HG03575 (cell line): ENCODE results near the gene SERPIND1.
"Not testable (repeated sequence)": the region's sequence is repeated elsewhere in the genome, so short reads cannot be mapped to it uniquely, and the experiment has no call there.

ENCODE experiments used
- ATAC-seq: cut with Tn5 transposase; IDR thresholded peaks from one replicate; pipeline ENCODE4 v1.9.1; 2021; ENCODE audit not compliant: unreplicated experiment, insufficient number of reproducible peaks, low FRiP score; ENCODE audit errors: extremely low read depth

SERPIND1 gene, protein sequence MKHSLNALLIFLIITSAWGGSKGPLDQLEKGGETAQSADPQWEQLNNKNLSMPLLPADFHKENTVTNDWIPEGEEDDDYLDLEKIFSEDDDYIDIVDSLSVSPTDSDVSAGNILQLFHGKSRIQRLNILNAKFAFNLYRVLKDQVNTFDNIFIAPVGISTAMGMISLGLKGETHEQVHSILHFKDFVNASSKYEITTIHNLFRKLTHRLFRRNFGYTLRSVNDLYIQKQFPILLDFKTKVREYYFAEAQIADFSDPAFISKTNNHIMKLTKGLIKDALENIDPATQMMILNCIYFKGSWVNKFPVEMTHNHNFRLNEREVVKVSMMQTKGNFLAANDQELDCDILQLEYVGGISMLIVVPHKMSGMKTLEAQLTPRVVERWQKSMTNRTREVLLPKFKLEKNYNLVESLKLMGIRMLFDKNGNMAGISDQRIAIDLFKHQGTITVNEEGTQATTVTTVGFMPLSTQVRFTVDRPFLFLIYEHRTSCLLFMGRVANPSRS

DNA sequence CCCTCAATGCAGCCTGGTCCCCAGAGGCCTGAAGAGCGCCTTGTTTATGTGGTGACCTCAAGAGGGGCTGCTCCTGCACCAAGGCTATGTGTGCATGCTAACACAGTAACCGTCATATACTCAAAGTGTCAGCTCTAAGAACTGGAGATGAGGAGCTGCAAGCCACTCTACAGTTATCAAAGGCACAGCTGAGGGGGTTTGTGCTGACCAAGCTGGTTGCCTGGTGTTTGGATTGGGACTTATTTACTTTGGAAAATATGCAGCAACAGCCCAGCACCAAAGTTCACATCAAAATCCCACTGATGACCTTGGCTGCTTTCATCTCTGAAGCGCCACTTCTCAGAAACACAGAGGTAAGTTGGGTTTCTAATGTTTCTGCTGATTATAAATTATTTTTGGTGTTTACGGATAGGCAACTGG, at the start of gene SERPIND1:
Gene SERPIND1, plus strand, starts transcription at position 321 of the 420 bp plus-strand sequence. CDS start 5,200 bp downstream, outside the sequence.
- ATAC-seq = no peak

DNA sequence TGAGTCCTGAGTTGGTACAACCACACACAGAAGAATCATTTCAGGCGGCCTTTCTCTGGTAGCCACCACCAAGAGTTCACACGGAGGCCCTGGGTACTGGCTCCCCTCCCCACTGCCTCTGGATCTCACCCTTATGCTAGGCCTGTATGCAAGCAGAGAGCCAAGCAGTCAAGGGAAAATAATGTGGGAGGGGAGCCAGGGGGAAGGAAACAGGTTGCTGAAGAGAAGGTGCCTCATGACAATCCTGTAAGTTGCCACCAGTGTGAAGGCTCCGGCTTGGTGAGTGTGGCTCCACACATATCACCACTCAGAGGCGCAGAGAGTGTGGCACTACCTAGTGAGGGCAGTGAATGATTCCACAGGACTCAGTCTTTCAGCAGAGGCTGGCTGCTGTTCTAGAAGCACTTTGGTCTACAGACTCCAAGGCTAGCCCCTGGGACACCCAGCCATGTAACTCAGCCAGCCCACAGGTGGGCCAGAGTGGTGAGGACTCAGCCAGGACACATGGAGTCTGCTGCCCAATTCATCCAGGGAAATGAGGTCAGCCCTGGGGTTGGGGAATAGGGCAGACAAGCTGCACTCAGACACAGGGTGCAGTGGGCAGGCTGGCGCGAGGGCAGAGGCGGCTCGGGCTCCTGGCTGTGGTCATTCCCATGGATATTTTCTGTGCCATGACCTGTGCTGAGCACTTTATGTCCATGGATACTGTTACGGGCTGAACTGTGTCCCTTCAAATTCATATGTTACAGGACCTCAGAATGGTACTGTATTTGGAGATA, 49.0 kb upstream of the SERPIND1 start:
- no peak for ATAC-seq

DNA sequence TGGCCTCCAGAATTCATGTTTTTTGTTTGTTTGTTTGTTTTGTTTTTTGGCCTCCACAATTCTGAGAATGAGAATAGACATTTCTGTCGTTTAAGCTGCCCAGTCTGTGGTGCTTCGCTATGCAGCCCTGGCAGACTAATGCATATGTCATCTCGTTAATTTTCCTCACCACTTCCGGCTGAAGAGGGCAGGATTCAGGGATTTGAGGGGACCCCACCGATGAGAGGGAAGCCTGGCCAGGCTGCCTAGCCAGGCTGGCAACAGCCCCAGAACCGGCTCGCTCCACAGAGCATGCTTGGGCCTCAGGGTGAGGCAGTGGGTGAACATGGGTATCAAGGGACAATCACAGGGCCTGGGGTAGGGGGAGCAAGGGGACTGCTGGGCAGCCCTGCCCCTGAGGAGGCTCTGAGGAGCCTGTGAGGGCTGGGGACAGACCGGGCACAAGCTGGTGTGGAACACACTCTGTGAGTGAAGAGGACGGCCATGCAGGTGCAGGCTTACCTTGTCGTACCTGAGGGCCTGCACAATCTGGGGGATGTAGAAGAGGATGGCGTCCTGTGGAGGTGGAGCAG, 47.8 kb upstream of the SERPIND1 start:
- no peak for ATAC-seq

DNA sequence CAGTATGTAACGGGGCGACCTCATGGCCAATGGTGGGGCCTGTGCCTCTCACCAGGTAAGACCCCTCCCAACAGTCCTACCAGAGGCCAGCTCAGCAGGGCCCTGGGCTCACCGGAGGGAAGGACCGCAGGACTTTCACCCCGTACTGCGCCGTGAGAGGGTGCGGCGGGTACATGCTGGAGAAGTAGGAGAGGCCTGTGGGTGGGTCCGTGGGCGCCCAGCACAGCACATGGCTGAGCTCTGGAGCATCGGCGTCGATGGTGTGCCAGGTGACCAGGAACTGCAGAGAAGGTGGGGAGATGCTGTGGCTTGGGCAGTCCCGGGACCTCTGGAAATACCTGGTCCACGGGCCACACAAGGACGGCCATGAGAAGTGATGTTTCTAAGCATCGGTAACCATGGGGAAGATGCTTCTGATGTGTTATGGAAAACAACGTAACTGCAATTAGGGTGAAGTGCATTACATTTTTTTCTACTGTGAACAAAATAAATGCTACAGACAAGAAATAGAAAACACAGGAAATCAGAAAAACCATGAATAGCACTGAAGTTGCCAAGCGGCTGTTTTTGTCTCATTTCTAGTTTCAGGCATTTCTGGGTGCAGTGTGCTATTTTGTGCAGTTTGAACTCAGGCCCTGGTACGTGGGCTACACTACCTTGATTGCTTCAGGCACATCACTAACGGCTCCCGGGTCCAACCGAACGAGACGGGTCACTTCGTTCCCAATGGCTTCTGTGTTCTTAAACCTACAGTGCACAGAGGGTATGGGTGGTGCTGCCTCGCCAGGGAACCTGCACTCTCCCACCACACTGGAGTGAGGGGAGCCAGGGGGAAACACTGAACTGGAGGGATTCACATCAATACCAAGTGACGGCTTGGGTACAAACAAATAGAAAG, 46.5 kb upstream of the SERPIND1 start:
- ATAC-seq = no peak

DNA sequence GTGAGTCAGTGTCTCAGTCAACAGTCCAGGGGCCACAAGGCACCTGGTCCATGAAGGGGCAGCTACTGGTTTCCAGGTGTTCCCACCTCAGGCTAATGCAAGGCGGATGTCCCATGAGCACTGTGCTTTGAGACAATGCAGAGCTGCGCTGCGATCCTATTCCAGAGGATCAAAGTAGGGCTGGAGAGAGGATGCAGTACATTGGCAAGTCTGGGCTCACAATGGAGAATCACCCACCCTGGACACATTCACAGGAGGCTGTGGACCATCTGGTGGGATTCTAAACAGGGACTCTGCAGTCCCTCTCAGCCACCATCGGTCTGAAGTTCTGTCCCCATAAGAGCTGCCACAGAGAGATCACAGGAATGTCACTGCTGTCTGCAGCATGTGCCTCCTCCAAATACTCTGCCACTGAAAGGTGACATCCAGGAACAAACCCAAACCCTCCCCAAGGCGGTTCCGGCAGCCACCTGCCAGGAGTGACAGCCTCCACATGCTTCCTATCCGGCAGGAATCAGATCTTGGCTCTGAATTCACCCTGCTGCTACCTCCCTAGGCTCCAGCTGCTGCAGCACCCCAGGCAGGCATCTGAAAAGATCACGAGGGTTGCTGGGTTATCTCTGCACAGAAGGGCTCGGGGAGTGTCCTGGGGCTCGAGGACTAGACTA, 45.3 kb upstream of the SERPIND1 start:
- ATAC-seq = no peak

DNA sequence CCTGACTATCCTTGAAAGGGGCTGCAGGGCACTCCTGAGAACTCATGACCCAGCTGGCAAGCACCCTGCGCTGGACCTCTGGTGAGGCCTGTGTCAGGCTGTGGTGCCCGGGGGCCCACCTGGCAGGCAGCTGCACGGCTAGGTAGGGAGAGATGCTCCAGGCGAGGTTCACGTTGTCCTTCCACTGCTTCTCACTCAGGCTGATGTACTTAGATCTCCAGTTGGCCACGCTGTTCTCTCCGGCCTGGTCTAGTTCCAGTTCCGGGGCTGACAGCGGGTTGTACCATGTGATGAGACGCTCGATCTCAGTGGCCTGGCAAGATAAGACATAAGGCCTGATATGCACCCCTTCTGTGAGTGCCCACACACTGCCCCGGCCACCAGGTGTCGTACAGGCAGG, 44.7 kb upstream of the SERPIND1 start:
- ATAC-seq = no peak

DNA sequence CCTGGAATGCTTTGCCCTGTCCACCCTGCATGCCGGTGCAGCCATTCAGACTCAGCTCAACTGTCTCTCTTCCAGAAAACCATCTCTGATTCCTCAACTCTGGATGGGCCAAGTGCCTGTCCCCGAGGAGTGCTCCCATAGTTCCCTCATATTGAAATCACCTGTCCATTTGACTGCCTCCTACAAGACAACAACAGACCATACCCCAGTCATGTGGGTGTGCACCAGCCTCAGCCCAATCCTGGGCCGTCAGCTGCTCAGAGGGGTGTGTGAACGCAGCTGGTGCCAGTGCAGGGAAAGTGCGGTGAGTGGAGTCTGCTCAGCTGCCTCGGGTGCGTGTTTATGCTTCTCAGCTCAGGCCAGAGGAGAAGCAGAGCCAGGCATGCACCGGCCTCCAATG, 41.5 kb upstream of the SERPIND1 start:
- not testable (repeated sequence) for ATAC-seq

DNA sequence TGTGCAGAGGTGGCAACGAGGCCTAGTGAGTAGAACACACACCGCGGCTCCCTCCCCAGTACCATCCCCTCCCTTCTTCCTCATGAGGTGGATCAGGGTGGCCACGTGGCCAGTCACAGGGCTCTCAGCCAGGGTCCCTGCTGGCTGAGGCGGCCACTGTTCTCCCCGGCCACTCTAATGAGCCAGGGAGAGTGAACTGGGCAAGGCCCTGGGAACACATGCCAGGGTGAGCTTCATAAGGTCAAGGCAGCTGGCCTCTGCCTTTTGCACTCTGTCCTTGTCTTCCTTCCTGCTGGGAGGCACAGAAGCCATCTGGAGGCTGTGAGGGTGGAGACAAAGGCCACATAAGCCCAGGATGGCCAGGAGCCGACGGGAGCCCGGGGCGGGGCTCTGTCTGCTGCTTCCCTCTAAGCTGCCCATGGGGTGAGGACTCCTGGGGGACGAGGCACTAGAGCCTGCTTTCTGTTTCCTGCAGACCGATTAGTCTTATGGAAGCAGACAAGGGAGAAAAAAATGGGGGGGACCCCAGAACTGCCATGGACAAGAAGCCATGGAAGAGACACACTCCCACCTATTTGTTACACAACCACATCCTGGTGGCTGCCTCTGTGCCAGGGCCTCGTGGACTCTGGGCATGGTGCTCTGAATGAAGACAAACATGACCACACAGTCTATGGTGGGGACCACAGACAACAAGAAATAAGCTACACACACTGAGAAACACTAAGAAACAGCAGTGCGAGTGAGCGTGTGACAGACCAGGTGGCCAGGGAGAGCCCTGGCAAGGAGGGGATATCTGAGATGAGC, 38.4 kb upstream of the SERPIND1 start:
- ATAC-seq = not testable (repeated sequence)

DNA sequence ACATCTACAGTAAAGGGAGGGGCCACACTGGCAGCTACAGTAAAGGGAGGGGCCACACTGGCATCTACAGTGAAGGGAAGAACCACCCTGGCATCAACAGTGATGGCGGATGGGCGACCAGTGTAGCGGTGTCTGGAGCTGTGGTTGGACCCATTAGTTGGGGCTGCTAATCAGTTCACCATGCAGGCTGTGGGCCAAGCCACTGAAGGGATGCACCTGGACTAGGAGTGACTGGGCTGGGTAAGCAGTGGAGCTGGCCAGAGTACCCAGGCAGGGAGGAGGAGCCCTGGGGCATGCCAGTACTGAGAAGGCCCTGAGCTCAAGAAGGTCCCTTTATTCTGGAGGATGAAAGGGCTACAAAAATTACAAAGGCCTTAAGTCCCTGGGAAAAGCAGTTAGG, 37.0 kb upstream of the SERPIND1 start:
- not testable (repeated sequence) for ATAC-seq

DNA sequence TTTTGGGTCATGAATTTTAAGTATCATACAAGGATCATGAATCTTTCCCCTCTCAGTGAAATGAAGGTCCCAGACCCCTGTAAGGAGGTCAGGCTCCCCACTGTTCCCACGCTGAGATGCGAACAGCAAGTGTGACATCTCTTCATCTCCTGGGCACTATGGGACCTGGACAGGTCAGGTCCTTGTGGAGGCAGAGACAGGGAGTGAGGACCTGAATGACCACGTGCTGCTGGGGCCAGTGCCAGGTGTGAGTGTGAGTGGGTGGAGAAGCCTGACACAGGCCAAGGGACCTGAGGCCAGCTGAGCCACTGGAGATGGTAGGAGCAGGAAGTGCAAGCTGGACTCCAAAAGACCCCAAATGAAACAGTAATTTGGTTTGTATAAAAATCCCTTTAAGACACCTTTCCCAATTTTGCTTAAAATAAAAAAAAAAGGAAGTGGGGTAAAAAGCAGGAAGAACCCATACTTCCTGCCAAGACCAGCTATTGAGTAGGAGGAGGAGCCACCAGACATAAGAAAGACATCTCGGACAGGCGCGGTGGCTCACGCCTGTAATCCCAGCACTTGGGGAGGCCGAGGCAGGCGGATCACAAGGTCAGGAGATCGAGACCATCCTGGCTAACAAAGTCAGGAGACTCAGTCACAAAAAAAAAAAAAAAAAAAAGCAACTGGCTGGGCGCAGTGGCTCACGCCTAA, 35.4 kb upstream of the SERPIND1 start:
- ATAC-seq = no peak

DNA sequence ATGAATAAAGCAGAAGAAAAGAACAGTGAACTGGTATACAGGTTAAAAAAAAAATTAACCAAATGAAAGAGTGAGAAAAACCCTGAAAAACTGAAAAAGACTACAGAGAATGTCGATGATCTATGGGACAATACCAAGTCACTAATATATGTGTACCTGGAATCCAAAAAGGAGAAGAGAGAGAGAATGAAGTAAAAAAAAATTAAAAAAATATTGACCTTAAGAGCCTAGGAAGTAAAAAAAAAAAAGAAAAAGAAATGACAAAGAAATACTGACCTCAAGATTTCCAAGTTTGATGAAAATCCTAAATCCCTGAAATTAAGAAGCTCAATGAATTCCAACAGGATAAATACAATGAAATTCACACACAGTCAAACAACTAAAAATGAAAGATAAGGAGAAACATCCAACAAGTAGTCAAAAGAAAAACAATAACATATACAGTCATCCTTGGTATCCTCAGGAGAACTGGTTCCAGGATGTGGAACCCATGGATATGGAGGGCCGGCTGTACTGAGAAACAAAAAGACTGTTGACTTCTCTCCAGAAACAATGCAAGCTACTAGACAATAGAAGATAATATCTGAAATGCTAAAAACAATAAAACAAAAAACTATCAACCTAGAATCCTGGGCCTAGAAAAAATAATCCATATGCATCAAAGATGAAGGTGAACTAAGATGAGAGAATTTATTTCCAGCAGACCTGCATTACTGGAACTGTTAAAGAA, 33.5 kb upstream of the SERPIND1 start:
- ATAC-seq = no peak

DNA sequence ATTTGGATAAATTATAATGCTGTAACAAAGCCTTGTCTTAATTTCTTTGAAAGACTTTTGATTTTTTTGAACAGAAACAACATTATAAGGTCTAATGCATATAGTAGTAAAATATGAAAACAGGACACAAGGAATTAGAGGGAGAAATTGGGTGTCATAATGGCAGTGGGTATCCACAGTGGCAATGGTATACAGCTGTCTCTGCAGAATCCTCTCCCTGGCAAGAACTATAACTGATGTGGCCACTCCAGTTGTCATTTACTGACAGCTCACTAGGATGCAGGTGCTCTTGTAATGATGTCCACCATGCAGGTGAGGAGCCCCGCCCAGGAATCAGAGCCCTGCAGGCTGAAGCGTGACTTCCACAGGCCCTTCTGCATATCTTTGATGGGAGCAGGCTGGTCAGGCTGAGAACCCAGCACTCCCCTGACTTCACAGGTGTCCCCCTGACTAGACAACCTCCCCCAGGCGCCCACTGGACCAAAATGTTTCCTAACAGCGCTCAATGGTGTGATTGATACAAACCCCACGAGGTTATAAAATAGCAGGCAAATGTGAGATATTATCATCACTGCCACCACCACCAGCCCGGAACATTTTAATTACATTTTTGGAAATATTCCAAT, 32.8 kb upstream of the SERPIND1 start:
- no peak for ATAC-seq

DNA sequence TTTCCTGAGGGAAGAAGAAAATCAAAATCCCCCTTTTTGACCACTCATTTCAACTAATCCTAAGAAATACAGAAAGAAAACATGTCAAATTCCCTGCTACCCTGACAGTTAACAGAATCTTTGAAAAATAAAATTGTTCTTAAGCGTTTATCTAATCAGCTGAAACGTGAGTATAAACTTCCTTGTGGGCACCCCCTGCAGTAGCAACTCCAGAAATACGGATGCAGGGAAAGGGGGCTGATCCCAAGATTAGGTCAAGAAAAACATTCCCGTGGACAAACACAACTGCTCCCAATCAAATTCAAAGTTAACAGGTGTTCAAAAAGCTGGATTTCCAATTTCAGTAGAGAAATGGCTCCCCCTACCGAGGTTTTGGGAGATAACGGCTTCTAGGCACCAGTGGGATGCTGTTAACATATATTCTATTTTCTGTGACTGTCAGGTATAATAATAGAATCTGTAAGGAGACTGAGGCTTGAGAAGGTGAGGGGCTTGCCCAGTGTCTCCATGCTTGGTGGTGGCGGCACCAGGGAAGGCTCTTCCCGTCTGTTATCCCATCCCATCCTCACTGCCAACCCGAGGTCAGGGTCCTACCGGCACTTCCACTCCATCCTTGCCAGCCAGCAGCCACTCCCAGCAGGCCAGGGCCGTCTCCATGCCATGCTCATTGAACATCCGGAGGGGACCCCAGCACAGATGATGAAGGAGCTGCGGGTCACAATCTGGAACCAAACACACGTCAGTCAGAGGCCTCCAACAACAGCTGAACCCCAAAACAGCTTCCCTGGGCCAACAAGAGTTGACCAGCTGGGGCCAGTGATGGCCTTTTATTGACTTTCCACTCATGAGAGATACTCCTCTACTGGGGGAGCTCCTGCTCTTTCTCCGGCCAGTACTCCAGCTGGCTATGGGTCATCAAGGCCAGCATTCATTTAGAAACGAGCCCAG, 32.0 kb upstream of the SERPIND1 start:
- no peak for ATAC-seq

DNA sequence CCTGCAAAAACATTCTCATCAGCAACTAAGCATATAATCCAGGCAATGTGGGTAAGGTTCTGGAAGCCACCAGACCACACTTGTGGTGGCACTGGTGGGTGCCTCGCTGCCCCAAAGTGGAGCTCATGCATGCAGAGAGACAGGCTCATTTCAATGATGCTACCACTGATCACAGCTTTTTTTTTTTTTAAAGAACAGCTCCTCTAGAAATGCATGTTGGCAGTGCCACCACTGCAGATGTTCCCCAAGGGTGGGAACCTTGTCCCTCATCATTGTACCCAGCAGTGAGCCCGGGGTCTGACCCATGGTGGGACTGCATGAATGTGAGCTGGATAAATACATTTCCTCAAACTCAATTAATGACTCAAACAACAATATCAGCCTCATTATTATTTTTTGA, 31.1 kb upstream of the SERPIND1 start:
- no peak for ATAC-seq

DNA sequence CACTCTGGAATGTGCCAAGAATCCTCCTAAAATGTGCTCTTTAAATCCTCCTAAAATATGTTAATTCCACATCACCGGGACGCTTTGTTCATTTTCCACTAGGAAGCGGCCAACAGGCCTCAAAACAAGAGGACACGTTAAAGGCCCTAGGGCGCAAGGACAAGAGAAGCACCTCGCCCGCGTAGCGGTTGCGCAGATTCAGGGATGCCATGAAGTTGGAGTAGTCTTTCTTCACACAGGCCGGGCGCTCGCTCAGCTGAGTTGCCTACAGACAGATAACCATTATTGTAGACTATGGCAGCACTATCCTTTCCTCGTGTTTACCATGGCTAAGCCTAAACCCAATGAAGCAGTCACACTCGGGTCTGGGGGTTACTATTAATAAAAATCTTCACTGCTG, 29.5 kb upstream of the SERPIND1 start:
- no peak for ATAC-seq
